NK-92 treated with Interleukin-12 subunit alpha and Interleukin-12 subunit beta, amount 100 ng/mL, for 24 hours (cell line): Measurements from ENCODE around the gene GPS1.

Source experiments
- DNase-seq: peaks from one replicate; lab custom pipeline; 2025; lab: John Stamatoyannopoulos, UW

The GPS1 gene

GRCh38 chr17:82079001-82079677 lies 27.4 kb downstream of the GPS1 start:
- DNase-seq, result no peak

GRCh38 chr17:82080048-82080788 lies 28.5 kb downstream of the GPS1 start:
- no peak for DNase-seq

GRCh38 chr17:82080789-82081464 lies 29.2 kb downstream of the GPS1 start:
- DNase-seq, result no peak

GRCh38 chr17:82081546-82081945 lies 29.8 kb downstream of the GPS1 start:
- no peak for DNase-seq

- DNase-seq, result no peak
Observed at GRCh38 chr17:82081966-82082365, 30.3 kb downstream of the GPS1 start.

- no peak for DNase-seq
Observed at GRCh38 chr17:82082456-82082855, 30.8 kb downstream of the GPS1 start.

GRCh38 chr17:82083009-82083408 lies 31.3 kb downstream of the GPS1 start:
- no peak for DNase-seq

GRCh38 chr17:82083533-82084359 lies 32.0 kb downstream of the GPS1 start:
- no peak for DNase-seq

- DNase-seq, result no peak
Observed at GRCh38 chr17:82084373-82085030, 32.8 kb downstream of the GPS1 start.

GRCh38 chr17:82085031-82085861 lies 33.5 kb downstream of the GPS1 start:
- DNase-seq, result no peak

GRCh38 chr17:82085931-82086764 lies 34.5 kb downstream of the GPS1 start:
- no peak for DNase-seq

GRCh38 chr17:82086941-82087906 lies 35.5 kb downstream of the GPS1 start:
- DNase-seq, result no peak

GRCh38 chr17:82087961-82088837 lies 36.5 kb downstream of the GPS1 start:
- DNase-seq, result no peak

GRCh38 chr17:82088838-82089722 lies 37.4 kb downstream of the GPS1 start:
- no peak for DNase-seq

GRCh38 chr17:82089723-82090548 lies 38.2 kb downstream of the GPS1 start:
- DNase-seq, result no peak
